HG03066 (cell line): ENCODE data around the gene OFD1.

Source experiments
- ATAC-seq: cut with Tn5 transposase; IDR thresholded peaks from one replicate; pipeline ENCODE4 v1.9.1; 2021; ENCODE audit warnings: low read depth; ENCODE audit not compliant: unreplicated experiment

OFD1 gene

GRCh38 chrX:13734278-13735172 lies at the start of gene OFD1, which contains the start of gene TRAPPC2:
TSS of gene OFD1 (plus strand) at chrX:13734748. CDS start at chrX:13735072, 324 bp downstream.
TSS of gene TRAPPC2 (minus strand) at chrX:13734620. CDS start at chrX:13719963, 14,657 bp downstream.
- ATAC-seq: peak; percentile 86

- ATAC-seq: no peak
Observed at GRCh38 chrX:13685126-13685763, 49.3 kb upstream of the OFD1 start.

GRCh38 chrX:13687203-13687602 lies 47.3 kb upstream of the OFD1 start:
- ATAC-seq: no peak

- ATAC-seq: no peak
Observed at GRCh38 chrX:13688384-13688957, 46.1 kb upstream of the OFD1 start.

GRCh38 chrX:13688958-13689740 lies 45.4 kb upstream of the OFD1 start, which contains the start of gene RAB9A:
TSS of gene RAB9A (plus strand) at chrX:13689128. CDS start at chrX:13708747, 19,619 bp downstream.
- ATAC-seq: peak; percentile 78

GRCh38 chrX:13689741-13690211 lies 44.8 kb upstream of the OFD1 start:
- ATAC-seq: no peak

GRCh38 chrX:13690836-13691235 lies 43.7 kb upstream of the OFD1 start:
- no peak for ATAC-seq

GRCh38 chrX:13691841-13692371 lies 42.6 kb upstream of the OFD1 start:
- no peak for ATAC-seq

- ATAC-seq: no peak
Observed at GRCh38 chrX:13692771-13693231, 41.7 kb upstream of the OFD1 start.

- ATAC-seq: no peak
Observed at GRCh38 chrX:13693341-13693961, 41.1 kb upstream of the OFD1 start.

GRCh38 chrX:13694359-13694758 lies 40.2 kb upstream of the OFD1 start:
- no peak for ATAC-seq

- ATAC-seq: no peak
Observed at GRCh38 chrX:13694983-13695382, 39.6 kb upstream of the OFD1 start.

GRCh38 chrX:13695601-13696115 lies 38.9 kb upstream of the OFD1 start:
- no peak for ATAC-seq

GRCh38 chrX:13697455-13697854 lies 37.1 kb upstream of the OFD1 start:
- peak; percentile 57 for ATAC-seq

- ATAC-seq: no peak
Observed at GRCh38 chrX:13697976-13698375, 36.6 kb upstream of the OFD1 start.

- ATAC-seq: no peak
Observed at GRCh38 chrX:13698432-13698831, 36.1 kb upstream of the OFD1 start.

- ATAC-seq: peak; percentile 54
Observed at GRCh38 chrX:13699183-13699826, 35.2 kb upstream of the OFD1 start.

- ATAC-seq: no peak
Observed at GRCh38 chrX:13700380-13700779, 34.2 kb upstream of the OFD1 start.
